ENCODE results near the gene USP14. TPM values are rescaled to one million over a fixed set of nuclear protein-coding genes. Genes with fewer than 3 reads are reported as not detected.
"Not testable (repeated sequence)": the region's sequence is repeated elsewhere in the genome, so short reads cannot be mapped to it uniquely, and the experiment has no call there.

The USP14 gene
- total RNA-seq, 1 experiment from 2014 or later: 72.4 TPM

DNA sequence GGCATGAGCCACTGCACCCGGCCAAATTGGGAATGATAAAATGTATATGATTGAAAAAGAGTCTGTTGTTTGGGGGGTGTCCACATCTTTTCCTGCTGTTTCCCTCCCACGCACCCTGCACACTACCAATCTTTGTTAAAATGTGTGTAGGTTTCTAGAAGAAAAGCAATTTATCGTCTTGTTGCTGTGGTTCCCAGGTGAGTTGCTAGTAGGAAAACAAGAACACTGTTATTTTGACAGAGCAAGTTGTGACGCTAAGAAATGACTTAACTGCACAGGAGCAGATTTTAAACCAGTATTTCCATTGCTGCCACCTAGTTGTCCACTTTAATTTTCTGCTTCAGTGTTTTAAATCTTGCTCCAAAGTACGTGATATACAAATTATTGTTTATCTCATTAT is 21.0 kb upstream of the USP14 start:
- H3K27ac Mint-ChIP-seq: no peak overlapping the region
- POLR2A ChIA-PET: no interaction called here
- peaks cover 6% of the 10 kb centered on the region; the same call in 1 of the 2 replicates for H3K36me3 Mint-ChIP-seq
- no peak for DNase-seq (ENCODE audit: low spot score)
- no peak for ATAC-seq
- peaks cover 5% of the 10 kb centered on the region; the same call in 1 of the 2 replicates for H3K4me1 Mint-ChIP-seq
- CTCF ChIA-PET: no interaction called here
- no peak overlapping the region for H3K4me3 Mint-ChIP-seq
- TF ChIP-seq, protein P1, sequence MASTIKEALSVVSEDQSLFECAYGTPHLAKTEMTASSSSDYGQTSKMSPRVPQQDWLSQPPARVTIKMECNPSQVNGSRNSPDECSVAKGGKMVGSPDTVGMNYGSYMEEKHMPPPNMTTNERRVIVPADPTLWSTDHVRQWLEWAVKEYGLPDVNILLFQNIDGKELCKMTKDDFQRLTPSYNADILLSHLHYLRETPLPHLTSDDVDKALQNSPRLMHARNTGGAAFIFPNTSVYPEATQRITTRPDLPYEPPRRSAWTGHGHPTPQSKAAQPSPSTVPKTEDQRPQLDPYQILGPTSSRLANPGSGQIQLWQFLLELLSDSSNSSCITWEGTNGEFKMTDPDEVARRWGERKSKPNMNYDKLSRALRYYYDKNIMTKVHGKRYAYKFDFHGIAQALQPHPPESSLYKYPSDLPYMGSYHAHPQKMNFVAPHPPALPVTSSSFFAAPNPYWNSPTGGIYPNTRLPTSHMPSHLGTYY (CRISPR knock-in tag; IDR thresholded peaks at IDR 0.05): no peak
- no peak for TF ChIP-seq ZNF263 (CRISPR knock-in tag; IDR thresholded peaks at IDR 0.05; ENCODE audit: low read depth)
- H3K27me3 Mint-ChIP-seq (ENCODE audit: low read depth): peaks cover 3% of the 10 kb centered on the region
- H3K9me3 Mint-ChIP-seq: peaks cover 25% of the 10 kb centered on the region

DNA sequence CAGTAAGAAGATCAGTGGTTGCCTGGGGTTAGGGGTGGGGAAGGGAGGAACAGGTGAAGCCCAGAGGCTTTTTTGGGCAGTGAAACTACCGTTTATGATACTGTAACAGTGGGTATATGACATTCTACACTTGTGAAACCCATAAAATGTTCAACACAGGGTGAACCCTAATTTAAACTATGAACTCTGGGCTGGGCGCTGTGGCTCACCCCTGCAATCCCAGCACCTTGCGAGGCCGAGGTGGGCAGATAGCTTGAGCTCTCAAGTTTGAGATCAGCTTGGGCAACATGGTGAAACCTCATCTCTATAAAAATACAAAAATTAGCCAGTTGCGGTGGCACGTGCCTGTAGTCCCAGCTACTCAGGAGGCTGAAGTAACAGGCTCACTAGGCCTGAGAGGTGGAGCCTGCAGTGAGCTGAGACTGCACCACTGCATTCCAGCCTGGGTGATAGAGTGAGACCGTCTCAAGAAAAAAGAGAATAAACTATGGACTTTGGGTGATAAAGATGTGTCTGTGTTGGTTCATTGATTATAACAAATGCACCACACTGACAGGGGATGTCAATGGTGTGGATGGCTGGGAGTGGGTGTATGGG is 17.6 kb upstream of the USP14 start:
- Mint-ChIP-seq H3K4me3 (no peak overlapping the region), H3K27me3 (ENCODE audit: low read depth) (no peaks in the 10 kb centered on the region; the same call in 1 of the 2 replicates), H3K36me3 (0 out of 2 replicates have a peak, but pooled peaks cover 3% of the 10 kb centered on the region), H3K4me1 (peaks cover 5% of the 10 kb centered on the region; the same call in 1 of the 2 replicates), H3K27ac (no peak overlapping the region), H3K9me3 (peaks cover 15% of the 10 kb centered on the region)
- ChIA-PET POLR2A (interaction anchor here (1.1 kb wide), 1 partner anchor 517 kb away, joined by 3 read pairs; the partner anchor contains the start of gene TYMS), CTCF (no interaction called here)
- TF ChIP-seq ZNF263 (CRISPR knock-in tag; IDR thresholded peaks at IDR 0.05; ENCODE audit: low read depth): no peak
- TF ChIP-seq ZNF121 (CRISPR knock-in tag; IDR thresholded peaks at IDR 0.05): no peak
- no peak for TF ChIP-seq ZNF423 (CRISPR knock-in tag; IDR thresholded peaks at IDR 0.05)
- TF ChIP-seq EMX1 (CRISPR knock-in tag; IDR thresholded peaks at IDR 0.05): no peak
- TF ChIP-seq, protein P2, sequence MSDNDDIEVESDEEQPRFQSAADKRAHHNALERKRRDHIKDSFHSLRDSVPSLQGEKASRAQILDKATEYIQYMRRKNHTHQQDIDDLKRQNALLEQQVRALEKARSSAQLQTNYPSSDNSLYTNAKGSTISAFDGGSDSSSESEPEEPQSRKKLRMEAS (CRISPR knock-in tag; IDR thresholded peaks at IDR 0.05): no peak
- no peak for TF ChIP-seq CBFB (CRISPR knock-in tag; IDR thresholded peaks at IDR 0.05; ENCODE audit: low read depth)
- TF ChIP-seq, protein P3, sequence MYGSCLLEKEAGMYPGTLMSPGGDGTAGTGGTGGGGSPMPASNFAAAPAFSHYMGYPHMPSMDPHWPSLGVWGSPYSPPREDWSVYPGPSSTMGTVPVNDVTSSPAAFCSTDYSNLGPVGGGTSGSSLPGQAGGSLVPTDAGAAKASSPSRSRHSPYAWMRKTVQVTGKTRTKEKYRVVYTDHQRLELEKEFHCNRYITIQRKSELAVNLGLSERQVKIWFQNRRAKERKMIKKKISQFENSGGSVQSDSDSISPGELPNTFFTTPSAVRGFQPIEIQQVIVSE (CRISPR knock-in tag; IDR thresholded peaks at IDR 0.05; ENCODE audit: borderline replicate concordance): no peak
- TF ChIP-seq, protein P4, sequence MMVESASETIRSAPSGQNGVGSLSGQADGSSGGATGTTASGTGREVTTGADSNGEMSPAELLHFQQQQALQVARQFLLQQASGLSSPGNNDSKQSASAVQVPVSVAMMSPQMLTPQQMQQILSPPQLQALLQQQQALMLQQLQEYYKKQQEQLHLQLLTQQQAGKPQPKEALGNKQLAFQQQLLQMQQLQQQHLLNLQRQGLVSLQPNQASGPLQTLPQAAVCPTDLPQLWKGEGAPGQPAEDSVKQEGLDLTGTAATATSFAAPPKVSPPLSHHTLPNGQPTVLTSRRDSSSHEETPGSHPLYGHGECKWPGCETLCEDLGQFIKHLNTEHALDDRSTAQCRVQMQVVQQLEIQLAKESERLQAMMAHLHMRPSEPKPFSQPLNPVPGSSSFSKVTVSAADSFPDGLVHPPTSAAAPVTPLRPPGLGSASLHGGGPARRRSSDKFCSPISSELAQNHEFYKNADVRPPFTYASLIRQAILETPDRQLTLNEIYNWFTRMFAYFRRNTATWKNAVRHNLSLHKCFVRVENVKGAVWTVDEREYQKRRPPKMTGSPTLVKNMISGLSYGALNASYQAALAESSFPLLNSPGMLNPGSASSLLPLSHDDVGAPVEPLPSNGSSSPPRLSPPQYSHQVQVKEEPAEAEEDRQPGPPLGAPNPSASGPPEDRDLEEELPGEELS (CRISPR knock-in tag; IDR thresholded peaks at IDR 0.05): no peak
- TF ChIP-seq, protein P5, sequence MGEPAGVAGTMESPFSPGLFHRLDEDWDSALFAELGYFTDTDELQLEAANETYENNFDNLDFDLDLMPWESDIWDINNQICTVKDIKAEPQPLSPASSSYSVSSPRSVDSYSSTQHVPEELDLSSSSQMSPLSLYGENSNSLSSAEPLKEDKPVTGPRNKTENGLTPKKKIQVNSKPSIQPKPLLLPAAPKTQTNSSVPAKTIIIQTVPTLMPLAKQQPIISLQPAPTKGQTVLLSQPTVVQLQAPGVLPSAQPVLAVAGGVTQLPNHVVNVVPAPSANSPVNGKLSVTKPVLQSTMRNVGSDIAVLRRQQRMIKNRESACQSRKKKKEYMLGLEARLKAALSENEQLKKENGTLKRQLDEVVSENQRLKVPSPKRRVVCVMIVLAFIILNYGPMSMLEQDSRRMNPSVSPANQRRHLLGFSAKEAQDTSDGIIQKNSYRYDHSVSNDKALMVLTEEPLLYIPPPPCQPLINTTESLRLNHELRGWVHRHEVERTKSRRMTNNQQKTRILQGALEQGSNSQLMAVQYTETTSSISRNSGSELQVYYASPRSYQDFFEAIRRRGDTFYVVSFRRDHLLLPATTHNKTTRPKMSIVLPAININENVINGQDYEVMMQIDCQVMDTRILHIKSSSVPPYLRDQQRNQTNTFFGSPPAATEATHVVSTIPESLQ (CRISPR knock-in tag; IDR thresholded peaks at IDR 0.05): no peak
- TF ChIP-seq RORB (CRISPR knock-in tag; IDR thresholded peaks at IDR 0.05): no peak
- TF ChIP-seq, protein P6, sequence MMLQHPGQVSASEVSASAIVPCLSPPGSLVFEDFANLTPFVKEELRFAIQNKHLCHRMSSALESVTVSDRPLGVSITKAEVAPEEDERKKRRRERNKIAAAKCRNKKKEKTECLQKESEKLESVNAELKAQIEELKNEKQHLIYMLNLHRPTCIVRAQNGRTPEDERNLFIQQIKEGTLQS (CRISPR knock-in tag; conservative IDR thresholded peaks at IDR 0.05): no peak
- TF ChIP-seq FOXK1 (CRISPR knock-in tag; IDR thresholded peaks at IDR 0.05): no peak
- TF ChIP-seq PRRX2 (CRISPR knock-in tag; IDR thresholded peaks at IDR 0.05): no peak
- TF ChIP-seq ZNF317 (CRISPR knock-in tag; IDR thresholded peaks at IDR 0.05; ENCODE audit: borderline replicate concordance, low read depth): no peak
- TF ChIP-seq, protein P7, sequence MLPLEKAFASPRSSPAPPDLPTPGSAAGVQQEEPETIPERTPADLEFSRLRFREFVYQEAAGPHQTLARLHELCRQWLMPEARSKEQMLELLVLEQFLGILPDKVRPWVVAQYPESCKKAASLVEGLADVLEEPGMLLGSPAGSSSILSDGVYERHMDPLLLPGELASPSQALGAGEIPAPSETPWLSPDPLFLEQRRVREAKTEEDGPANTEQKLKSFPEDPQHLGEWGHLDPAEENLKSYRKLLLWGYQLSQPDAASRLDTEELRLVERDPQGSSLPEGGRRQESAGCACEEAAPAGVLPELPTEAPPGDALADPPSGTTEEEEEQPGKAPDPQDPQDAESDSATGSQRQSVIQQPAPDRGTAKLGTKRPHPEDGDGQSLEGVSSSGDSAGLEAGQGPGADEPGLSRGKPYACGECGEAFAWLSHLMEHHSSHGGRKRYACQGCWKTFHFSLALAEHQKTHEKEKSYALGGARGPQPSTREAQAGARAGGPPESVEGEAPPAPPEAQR (CRISPR knock-in tag; IDR thresholded peaks at IDR 0.05): no peak
- TF ChIP-seq, protein P8, sequence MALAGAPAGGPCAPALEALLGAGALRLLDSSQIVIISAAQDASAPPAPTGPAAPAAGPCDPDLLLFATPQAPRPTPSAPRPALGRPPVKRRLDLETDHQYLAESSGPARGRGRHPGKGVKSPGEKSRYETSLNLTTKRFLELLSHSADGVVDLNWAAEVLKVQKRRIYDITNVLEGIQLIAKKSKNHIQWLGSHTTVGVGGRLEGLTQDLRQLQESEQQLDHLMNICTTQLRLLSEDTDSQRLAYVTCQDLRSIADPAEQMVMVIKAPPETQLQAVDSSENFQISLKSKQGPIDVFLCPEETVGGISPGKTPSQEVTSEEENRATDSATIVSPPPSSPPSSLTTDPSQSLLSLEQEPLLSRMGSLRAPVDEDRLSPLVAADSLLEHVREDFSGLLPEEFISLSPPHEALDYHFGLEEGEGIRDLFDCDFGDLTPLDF (CRISPR knock-in tag; IDR thresholded peaks at IDR 0.05): no peak
- TF ChIP-seq, protein P9, sequence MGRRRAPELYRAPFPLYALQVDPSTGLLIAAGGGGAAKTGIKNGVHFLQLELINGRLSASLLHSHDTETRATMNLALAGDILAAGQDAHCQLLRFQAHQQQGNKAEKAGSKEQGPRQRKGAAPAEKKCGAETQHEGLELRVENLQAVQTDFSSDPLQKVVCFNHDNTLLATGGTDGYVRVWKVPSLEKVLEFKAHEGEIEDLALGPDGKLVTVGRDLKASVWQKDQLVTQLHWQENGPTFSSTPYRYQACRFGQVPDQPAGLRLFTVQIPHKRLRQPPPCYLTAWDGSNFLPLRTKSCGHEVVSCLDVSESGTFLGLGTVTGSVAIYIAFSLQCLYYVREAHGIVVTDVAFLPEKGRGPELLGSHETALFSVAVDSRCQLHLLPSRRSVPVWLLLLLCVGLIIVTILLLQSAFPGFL (CRISPR knock-in tag; IDR thresholded peaks at IDR 0.05; ENCODE audit: borderline replicate concordance): no peak
- TF ChIP-seq NR2C2 (CRISPR knock-in tag; IDR thresholded peaks at IDR 0.05): no peak
- no peak for ATAC-seq
- no peak for DNase-seq (ENCODE audit: low spot score)

DNA sequence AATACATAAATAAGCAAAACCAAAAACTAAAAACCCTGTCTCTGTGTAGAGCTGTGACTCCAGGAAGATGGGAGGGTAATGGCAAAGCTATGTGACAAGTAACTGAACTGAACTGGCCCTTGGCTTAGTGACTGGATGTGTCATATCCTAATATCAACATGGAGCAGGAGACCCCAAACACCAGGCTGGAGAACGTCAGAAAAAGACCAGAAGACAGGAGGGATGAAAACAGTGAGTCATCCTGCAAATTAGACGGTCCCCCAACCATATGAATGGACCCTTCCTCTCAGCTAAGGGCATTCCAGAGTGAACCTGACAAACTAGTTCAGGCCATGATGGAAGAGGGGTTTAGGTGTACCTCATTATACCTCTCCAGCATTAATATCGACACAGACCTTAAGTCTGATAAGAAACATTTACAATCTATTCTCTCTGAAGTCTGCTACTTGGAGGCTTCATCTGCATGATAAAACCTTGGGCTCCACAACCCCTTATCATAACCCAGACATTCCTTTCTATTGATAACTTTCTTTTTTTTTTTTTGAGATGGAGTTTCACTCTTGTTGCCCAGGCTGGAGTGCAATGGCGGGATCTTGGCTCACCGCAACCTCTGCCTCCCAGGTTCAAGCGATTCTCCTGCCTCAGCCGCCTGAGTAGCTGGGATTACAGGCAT is 15.6 kb upstream of the USP14 start:
- H3K36me3 Mint-ChIP-seq; DNase-seq (ENCODE audit: low spot score); H3K9me3 Mint-ChIP-seq; H3K4me3 Mint-ChIP-seq; H3K27ac Mint-ChIP-seq; POLR2A ChIA-PET; H3K4me1 Mint-ChIP-seq; CTCF ChIA-PET; H3K27me3 Mint-ChIP-seq (ENCODE audit: low read depth); ATAC-seq: not testable (repeated sequence)

Data from WTC11 (cell line).